CD14-positive monocyte (primary cell): ENCODE results near the gene HSD3B7. TPM values are rescaled to one million over a fixed set of nuclear protein-coding genes. Genes with fewer than 3 reads are reported as not detected.

ENCODE experiments used
- DNase-seq, 3 donors: peaks; one replicate each; pipeline ENCODE4 v3.0.0-alpha.2; 2011 to 2022
- H2AFZ ChIP-seq: 2 replicates; pipeline ENCODE4 v1.6.0; 2012; ENCODE audit warnings: mild to moderate bottlenecking, low read depth, low read length, inconsistent platforms; ENCODE audit not compliant: insufficient read depth, poor library complexity, severe bottlenecking
- H3K27ac ChIP-seq, 2 donors: 1 replicate in 1 of 2; 2 replicates in 1 of 2; pipeline ENCODE4 v1.5.1; 2012 to 2013; ENCODE audit warnings: low read length in 2 of 2, control low read depth in 1 of 2, inconsistent platforms in 1 of 2, low read depth in 1 of 2, mild to moderate bottlenecking in 1 of 2
- H3K27me3 ChIP-seq, 2 donors: one replicate each; pipeline versions ENCODE4 v1.6.0 to v1.6.1; 2011 to 2013; ENCODE audit warnings: low read length in 2 of 2; ENCODE audit not compliant: control insufficient read depth in 2 of 2, insufficient read depth in 2 of 2
- H3K36me3 ChIP-seq, 2 donors: replicated peaks in 1 of 2; 1 replicate in 1 of 2; 2 replicates in 1 of 2; pipeline versions ENCODE4 v1.5.1 to v1.6.1; 2012 to 2013; ENCODE audit warnings: low read length in 2 of 2, control low read depth in 1 of 2, inconsistent platforms in 1 of 2, mild to moderate bottlenecking in 1 of 2; ENCODE audit not compliant: insufficient read depth in 2 of 2, control insufficient read depth in 1 of 2
- H3K4me1 ChIP-seq, 2 donors: 1 replicate in 1 of 2; 2 replicates in 1 of 2; pipeline versions ENCODE4 v1.5.1 to v1.6.1; 2012 to 2013; ENCODE audit warnings: low read length in 2 of 2, control low read depth in 1 of 2, inconsistent platforms in 1 of 2, mild to moderate bottlenecking in 1 of 2, moderate library complexity in 1 of 2; ENCODE audit not compliant: insufficient read depth in 2 of 2, control insufficient read depth in 1 of 2
- H3K4me2 ChIP-seq: replicated peaks from 2 replicates; pipeline ENCODE3; 2012; ENCODE audit warnings: low read length, moderate library complexity, mild to moderate bottlenecking; ENCODE audit not compliant: poor library complexity, severe bottlenecking; ENCODE audit errors: extremely low read depth
- H3K4me3 ChIP-seq, 3 experiments: fragments of 200-600 bp in 1 of 3; sonication (generic) in 1 of 3; replicated peaks in 1 of 3; 1 replicate in 2 of 3; 2 replicates in 1 of 3; pipeline ENCODE4 v1.5.1; 2011 to 2013; ENCODE audit warnings: low read length in 3 of 3, mild to moderate bottlenecking in 3 of 3, control low read depth in 2 of 3, low read depth in 2 of 3, inconsistent platforms in 1 of 3, moderate library complexity in 1 of 3
- H3K79me2 ChIP-seq: 2 replicates; pipeline ENCODE4 v1.6.0; 2012; ENCODE audit warnings: mild to moderate bottlenecking, control low read depth, inconsistent platforms, low read length, moderate library complexity; ENCODE audit not compliant: insufficient read depth
- H3K9ac ChIP-seq: 2 replicates; pipeline ENCODE4 v1.6.0; 2017; ENCODE audit warnings: low read length, mild to moderate bottlenecking; ENCODE audit not compliant: insufficient read depth, poor library complexity, severe bottlenecking
- H3K9me3 ChIP-seq, 2 donors: replicated peaks in 1 of 2; 1 replicate in 1 of 2; 2 replicates in 1 of 2; pipeline versions ENCODE4 v1.5.1 to v1.6.1; 2012 to 2013; ENCODE audit warnings: low read length in 2 of 2, control low read depth in 1 of 2; ENCODE audit not compliant: control insufficient read depth in 1 of 2, insufficient read depth in 1 of 2
- H4K20me1 ChIP-seq: 2 replicates; pipeline ENCODE4 v1.6.0; 2012; ENCODE audit warnings: mild to moderate bottlenecking, low read length, control low read depth, moderate library complexity; ENCODE audit not compliant: insufficient read depth
- H3K27ac Mint-ChIP-seq, 7 donors: one replicate each; pipeline ENCODE4 v1.8.0; 2020; ENCODE audit warnings: mild to moderate bottlenecking in 7 of 7, mixed read lengths in 7 of 7, moderate library complexity in 6 of 7, inconsistent platforms in 2 of 7
- H3K27me3 Mint-ChIP-seq, 3 donors: one replicate each; pipeline ENCODE4 v1.8.0; 2021 to 2022; ENCODE audit warnings: low read depth in 3 of 3, mild to moderate bottlenecking in 3 of 3, mixed read lengths in 3 of 3, moderate library complexity in 3 of 3, inconsistent platforms in 1 of 3
- H3K36me3 Mint-ChIP-seq, 2 donors: one replicate each; pipeline ENCODE4 v1.8.0; 2020; ENCODE audit warnings: mixed read lengths in 2 of 2, inconsistent platforms in 1 of 2, mild to moderate bottlenecking in 1 of 2
- H3K4me1 Mint-ChIP-seq: one replicate; pipeline ENCODE4 v1.8.0; 2020; ENCODE audit warnings: mild to moderate bottlenecking, mixed read lengths
- H3K4me3 Mint-ChIP-seq, 2 donors: one replicate each; pipeline ENCODE4 v1.8.0; 2020; ENCODE audit warnings: mild to moderate bottlenecking in 2 of 2, mixed read lengths in 2 of 2, moderate library complexity in 1 of 2
- H3K9me3 Mint-ChIP-seq, 7 donors: one replicate each; pipeline ENCODE4 v1.8.0; 2020 to 2022; ENCODE audit warnings: mixed read lengths in 7 of 7, mild to moderate bottlenecking in 6 of 7, moderate library complexity in 6 of 7, inconsistent platforms in 2 of 7
- WGBS: methylation state at CpG from one replicate; pipeline ENCODE4 v1.1.5; 2013; ENCODE audit warnings: missing lambda C conversion rate; ENCODE audit not compliant: insufficient coverage; 5-methylcytosine and 5-hydroxymethylcytosine counted together
- intact Hi-C, 2 donors: fragments of 100-400 bp; cut with micrococcal nuclease; formaldehyde crosslinking; loops; one replicate each; pipeline versions ENCODE4 v1.15.0 to v1.15.1; 2023
- polyA plus RNA-seq, 3 donors: library from polyadenylated mRNA; depleted of rRNA in 1 of 3; unstranded in 2 of 3; stranded (reverse) in 1 of 3; fragments of 300-500 nt in 2 of 3; fragments of >200 nt in 1 of 3; fragmentation: Illumina TruSeq in 2 of 3; gene quantifications; 1 replicate in 2 of 3; 2 replicates in 1 of 3; pipeline ENCODE4 v1.2.3, GENCODE V29; 2012 to 2021
- TF ChIP-seq, protein P1 (sequence below): fragments of 200-600 bp; IDR thresholded peaks from one replicate; pipeline ENCODE4 v1.8.0; 2022; ENCODE audit warnings: antibody characterized with exemption, mild to moderate bottlenecking

The HSD3B7 gene
- polyA plus RNA-seq, 3 donors: 0.89 to 4.3 (median 2.7) TPM

DNA sequence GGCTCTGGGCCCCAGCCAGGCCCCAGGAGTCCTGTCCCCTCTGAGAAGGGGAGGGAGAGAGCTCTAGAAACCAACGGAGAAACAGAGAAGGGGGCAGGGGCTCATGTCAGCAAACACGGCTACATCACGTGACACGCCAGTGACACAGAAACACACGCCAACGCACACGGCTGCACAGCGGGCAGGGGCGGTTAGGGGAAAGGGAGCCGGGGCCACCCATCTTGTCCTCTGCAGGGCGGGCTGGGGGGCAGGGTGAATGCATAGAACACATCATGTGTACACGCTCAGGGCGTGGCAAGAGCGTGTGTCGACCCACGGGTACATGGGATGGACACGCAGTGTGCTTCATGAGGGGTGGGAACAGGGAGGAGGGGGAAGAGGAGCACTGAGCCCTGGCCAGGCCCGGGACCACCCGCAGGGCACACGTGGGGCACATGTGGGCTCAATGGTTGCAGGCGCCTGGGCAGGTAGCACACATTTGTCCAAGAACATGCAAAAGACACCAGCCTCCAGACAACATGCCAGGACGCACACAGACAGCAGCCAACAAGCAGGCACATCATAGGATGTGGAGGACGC lies 4.6 kb downstream of the HSD3B7 start:
- Histone ChIP-seq H3K9me3 (no peaks in the 10 kb centered on the region), H3K36me3 (peaks cover 0 to under 1% of the 10 kb centered on the region in 2 donors), H3K27ac (no peak overlapping the region), H3K4me1 (peaks cover 14 to 27% of the 10 kb centered on the region in 2 donors), H3K79me2 (no peaks in the 10 kb centered on the region), H4K20me1 (no peaks in the 10 kb centered on the region), H3K4me3 (no peak overlapping the region), H3K4me2 (no peak overlapping the region), H2AFZ (no peak overlapping the region), H3K27me3 (no peaks in the 10 kb centered on the region), H3K9ac (no peak overlapping the region)
- intact Hi-C loops: loop anchor here (5.0 to 10.0 kb wide), 6 partner anchors 43 to 875 kb away; partner anchors contain the start of genes ZNF843 (in 2 of the 2), PRSS36 (in 1 of the 2) and STX4 (in 1 of the 2)
- H3K9me3 Mint-ChIP-seq: no peaks in the 10 kb centered on the region
- H3K4me1 Mint-ChIP-seq: peaks cover 16% of the 10 kb centered on the region
- H3K36me3 Mint-ChIP-seq: peaks cover 4 to 7% of the 10 kb centered on the region in 2 donors
- H3K4me3 Mint-ChIP-seq: no peak overlapping the region
- TF ChIP-seq, protein P1, sequence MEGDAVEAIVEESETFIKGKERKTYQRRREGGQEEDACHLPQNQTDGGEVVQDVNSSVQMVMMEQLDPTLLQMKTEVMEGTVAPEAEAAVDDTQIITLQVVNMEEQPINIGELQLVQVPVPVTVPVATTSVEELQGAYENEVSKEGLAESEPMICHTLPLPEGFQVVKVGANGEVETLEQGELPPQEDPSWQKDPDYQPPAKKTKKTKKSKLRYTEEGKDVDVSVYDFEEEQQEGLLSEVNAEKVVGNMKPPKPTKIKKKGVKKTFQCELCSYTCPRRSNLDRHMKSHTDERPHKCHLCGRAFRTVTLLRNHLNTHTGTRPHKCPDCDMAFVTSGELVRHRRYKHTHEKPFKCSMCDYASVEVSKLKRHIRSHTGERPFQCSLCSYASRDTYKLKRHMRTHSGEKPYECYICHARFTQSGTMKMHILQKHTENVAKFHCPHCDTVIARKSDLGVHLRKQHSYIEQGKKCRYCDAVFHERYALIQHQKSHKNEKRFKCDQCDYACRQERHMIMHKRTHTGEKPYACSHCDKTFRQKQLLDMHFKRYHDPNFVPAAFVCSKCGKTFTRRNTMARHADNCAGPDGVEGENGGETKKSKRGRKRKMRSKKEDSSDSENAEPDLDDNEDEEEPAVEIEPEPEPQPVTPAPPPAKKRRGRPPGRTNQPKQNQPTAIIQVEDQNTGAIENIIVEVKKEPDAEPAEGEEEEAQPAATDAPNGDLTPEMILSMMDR: no peak
- WGBS: 97% methylated on average over 17 of the region's 23 CpGs
- peaks cover 0 to 2% (median 0%) of the 10 kb centered on the region in 3 donors for H3K27me3 Mint-ChIP-seq
- DNase-seq: no peak
- H3K27ac Mint-ChIP-seq: no peak overlapping the region

DNA sequence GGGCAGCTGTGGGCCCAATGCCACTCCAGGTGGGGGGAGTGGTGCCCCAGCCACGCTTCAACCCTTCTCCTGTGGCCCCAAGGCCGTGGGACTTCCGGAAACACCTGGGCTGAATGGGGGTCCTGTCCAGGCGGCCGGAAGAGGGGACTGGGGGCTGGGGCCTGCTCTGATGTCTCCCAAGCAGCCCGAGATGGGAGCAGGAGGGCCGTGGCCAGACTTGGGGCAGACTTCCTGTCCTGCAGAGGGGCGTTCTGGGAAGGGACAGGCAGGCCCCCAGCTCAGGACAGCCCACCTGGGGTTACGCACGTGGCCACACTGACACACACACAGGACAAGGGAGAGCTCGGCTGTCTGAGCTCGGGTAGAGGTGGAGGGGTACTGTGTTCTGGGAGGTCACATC lies 5.1 kb downstream of the HSD3B7 start:
- intact Hi-C loops: loop anchor here in 1 of 2 donors (5.0 to 10.0 kb wide), 2 partner anchors 42 to 155 kb away; partner anchors contain the start of gene STX4

More for the DNA sequence above, 5.1 kb downstream of the HSD3B7 start:
- TF ChIP-seq, protein P1: no peak
- H3K4me2 ChIP-seq: no peak overlapping the region
- H2AFZ ChIP-seq: no peak overlapping the region
- H3K4me3 ChIP-seq: no peak overlapping the region
- peaks cover 0 to 2% (median 0%) of the 10 kb centered on the region in 3 donors for H3K27me3 Mint-ChIP-seq
- H3K9me3 ChIP-seq: no peaks in the 10 kb centered on the region
- H4K20me1 ChIP-seq: no peaks in the 10 kb centered on the region
- no peak overlapping the region for H3K27ac Mint-ChIP-seq
- no peaks in the 10 kb centered on the region for H3K79me2 ChIP-seq
- H3K9me3 Mint-ChIP-seq: no peaks in the 10 kb centered on the region
- H3K36me3 ChIP-seq: no peaks in the 10 kb centered on the region
- H3K27ac ChIP-seq: no peak overlapping the region
- H3K4me1 Mint-ChIP-seq: peaks cover 18% of the 10 kb centered on the region
- no peak overlapping the region for H3K4me3 Mint-ChIP-seq
- 87% methylated on average over 6 of the region's 12 CpGs for WGBS
- peaks cover 4 to 6% of the 10 kb centered on the region in 2 donors for H3K36me3 Mint-ChIP-seq
- H3K27me3 ChIP-seq: no peaks in the 10 kb centered on the region
- no peak overlapping the region for H3K9ac ChIP-seq
- peaks cover 10 to 22% of the 10 kb centered on the region in 2 donors for H3K4me1 ChIP-seq
- DNase-seq: no peak
